Hindlimb muscle (tissue), 1 donor: ENCODE data around the gene SLC35B4. TPM values are rescaled to one million over a fixed set of nuclear protein-coding genes. Genes with fewer than 3 reads are reported as not detected.
"Not testable (repeated sequence)": the region's sequence is repeated elsewhere in the genome, so short reads cannot be mapped to it uniquely, and the experiment has no call there.

Experiments
- DNase-seq: peaks from one replicate; pipeline ENCODE4 v3.0.0-alpha.2; 2013
- polyA plus RNA-seq: library from polyadenylated mRNA; unstranded; fragments of 120-200 nt; gene quantifications from one replicate; pipeline ENCODE4 v1.2.1, GENCODE V29; 2013; ENCODE audit not compliant: insufficient read length

Gene SLC35B4
- polyA plus RNA-seq, 1 donor = 8.7 TPM

DNA sequence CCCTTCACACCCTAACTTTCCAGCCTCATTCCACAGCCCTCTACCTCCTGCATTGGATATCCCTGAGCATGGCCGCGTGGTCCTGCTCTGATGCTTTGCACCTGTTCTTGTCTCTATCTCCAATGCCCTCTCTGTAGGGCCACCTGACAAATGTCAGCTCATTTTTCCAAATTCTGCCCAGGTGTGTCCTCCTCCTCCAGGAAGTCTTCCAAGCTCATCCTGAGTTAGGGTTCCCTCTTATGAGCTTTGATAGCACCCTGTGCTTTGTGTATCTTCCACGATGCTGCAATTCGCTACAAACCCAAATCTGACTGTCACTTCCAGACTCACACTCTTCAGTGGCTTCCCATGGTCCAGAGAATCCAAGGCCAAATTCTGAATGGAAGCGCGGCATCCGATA is 14.7 kb upstream of the SLC35B4 start:
- DNase-seq = no peak

DNA sequence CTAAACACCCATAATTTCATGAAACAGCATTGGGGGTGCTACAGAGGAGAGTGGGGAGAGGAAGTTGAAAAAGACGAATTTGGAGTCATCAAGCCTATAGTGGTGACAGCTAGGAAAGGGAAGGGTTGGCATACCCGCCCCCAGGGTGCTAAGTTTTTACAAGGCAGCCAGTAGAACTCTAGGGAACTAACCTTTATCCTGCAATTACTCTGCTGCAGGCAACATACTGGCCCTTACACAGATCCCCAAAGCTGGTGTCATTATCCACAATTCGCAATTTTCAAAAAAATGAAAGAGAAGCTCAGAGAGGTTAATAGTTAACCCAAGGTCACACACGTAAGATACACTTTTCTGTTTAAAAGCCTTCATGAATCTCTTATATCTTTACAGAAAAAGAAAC is 14.2 kb upstream of the SLC35B4 start:
- no peak for DNase-seq

DNA sequence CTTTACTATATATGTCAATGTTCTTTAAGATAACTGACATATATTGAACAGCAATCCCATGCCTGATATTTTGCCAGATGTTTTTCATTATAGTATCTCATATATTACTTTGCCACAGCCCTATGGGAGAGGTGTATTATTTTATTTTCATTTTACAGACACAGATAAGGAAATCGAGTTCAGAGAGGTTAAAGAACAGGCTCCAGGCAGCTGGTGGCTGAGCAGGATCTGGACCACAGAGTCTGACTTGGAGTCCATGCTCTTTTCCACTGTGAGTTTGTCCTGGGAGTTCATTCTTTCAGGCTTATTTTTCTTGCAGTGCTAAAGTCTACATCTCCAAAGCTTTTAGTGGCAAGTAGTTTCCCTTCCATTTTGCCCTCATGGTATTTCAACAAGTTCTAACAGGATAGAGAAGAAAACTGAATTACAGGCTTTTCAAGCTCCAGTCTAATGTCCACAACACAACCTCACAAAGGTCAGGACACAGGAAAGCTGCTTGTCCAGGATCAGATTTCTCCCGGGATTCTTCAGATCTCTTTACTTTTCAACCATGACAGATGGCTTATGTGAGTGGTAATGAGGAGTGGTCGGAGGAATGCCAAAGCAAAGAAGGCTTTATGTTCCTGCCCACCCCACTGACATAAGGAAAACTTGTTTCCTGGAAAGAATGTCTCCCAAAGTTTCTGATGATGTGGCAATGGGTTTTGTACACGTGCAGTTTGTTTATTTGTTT is 13.1 kb upstream of the SLC35B4 start:
- no peak for DNase-seq

DNA sequence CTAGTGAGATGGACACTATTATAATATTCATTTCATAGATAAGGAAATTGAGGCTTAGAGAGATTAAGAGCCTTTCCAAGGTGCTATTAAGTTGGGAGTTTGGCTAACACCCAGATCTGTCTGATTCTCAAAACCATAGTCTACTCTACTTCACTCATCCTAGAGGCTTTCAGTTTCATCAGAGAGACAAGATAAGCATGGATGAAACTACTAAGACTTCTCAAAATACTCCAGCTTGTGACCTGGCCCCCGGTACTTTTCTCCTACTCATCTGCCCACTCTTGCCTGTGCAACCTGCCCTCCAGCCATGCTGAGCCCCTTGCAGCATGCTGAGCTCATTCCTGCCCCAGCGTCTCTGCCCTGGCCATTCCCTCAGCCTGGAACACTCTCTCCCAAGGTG is 12.2 kb upstream of the SLC35B4 start:
- no peak for DNase-seq

DNA sequence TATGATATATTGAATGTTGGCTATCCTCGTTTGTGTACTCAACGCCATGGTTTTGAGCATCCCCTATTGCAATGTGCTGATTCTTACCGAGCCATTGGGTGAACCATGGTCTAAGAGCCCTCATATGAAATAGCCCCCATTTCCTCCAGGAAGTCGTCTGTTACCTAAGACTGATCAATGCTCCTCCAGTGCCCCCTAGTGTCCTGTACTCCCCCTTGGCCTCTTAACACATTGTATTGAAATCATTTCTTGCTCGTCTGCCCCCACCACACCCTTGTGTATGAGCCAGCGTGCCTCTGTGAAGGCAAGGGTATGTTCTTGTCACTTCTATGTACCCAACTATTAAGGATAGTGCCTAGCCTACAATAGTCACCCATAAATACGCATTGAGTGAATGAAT is 11.2 kb upstream of the SLC35B4 start:
- DNase-seq = no peak

DNA sequence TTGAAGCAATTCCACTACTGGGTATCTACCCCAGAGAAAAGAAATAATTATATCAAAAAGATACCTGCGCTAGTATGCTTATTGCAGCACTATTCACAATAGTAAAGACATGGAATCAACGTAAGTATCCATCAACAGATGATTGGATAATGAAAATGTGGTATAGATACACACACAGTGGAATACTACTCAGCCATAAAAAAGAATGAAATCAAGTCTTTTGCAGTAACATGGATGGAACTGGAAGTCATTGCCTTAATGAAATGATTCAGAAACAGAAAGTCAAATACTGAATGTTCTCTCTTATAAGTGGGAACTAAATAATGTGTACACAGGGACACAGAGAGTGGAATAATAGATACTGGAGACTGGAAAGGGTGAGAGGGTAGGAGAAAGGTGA is 7.4 kb upstream of the SLC35B4 start:
- no peak for DNase-seq

- no peak for DNase-seq
Observed at GRCh38 chr7:134320201-134320600, 3.5 kb upstream of the SLC35B4 start.

- no peak for DNase-seq
Observed at GRCh38 chr7:134318443-134318842, 1.7 kb upstream of the SLC35B4 start.

DNA sequence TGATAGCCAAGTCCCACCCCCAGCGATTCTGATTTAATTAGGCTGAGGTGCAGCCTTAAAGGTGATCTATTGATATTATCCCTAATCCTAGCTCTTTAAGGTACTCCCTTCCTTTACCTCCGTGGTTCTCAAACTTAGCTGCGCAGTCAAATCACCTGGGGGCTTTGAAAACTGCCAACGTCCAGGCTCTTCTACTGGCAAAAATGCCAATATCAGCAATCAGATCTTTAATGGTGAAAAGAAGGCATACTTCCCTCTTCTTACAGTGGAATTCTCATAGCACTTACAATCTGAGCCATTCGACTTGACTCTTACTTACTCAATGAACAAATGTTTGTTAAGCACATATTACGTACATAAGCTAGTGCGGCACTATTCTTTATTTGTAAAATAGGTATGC is 704 bp upstream of the SLC35B4 start:
- no peak for DNase-seq

DNA sequence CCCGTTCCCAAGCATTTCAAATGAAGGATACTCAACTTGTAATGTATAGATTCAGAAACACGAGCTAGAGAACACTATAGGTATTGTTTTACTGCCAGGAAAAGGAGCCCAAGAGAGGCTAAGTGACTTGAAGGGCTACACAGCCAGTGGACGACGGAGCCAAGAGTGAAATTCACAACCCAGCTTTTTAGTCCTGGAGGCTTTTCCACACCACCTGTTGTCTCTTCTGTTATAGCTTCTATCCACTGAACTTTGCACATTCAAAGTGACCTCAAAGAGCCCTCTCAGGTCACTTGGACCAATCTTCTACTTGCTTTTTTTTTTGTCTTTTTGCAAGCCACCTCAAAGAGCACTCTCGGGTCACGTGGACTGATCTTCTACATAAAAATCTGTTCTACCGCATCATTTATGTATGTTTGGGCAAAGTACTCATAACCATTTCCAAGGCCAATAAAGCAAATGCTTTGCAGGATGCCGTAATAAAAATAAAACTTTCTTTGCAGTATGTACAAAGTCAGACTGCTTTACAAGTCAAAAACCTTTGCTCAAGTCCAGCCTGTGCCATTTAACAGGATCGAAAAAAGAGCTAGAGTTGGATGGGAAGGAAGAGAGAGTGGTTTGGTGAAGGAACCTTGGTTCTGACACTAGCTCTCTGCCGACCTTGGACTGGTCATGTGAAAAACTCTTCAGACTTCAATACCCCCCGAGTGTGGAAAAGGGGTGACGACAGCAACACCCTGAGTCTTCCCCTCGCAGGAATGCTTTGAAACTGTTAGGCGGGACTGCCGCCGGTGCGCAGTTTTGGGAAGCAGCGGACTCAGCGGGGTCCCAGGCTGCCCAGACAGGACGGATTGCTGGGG is 821 bp downstream of the SLC35B4 start:
- no peak for DNase-seq

DNA sequence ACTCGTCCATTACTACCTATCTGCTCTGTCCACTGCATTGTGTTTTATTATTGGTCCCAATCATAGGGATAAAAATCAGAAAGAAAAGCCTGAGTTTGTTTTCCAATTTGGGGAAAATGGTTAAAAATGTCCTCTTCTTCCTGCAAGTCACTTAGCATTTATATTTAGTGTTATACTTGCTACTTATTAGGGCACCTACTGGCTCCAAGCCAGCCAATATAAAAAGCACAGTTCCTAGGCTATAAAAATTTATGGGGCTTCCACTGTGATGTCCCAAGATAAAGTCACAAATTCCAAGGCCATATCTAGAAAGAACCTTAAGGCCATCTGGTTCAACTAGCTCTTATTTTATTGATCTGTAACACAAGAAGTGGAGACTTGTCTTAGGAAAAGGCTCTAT is 3.2 kb downstream of the SLC35B4 start:
- no peak for DNase-seq

DNA sequence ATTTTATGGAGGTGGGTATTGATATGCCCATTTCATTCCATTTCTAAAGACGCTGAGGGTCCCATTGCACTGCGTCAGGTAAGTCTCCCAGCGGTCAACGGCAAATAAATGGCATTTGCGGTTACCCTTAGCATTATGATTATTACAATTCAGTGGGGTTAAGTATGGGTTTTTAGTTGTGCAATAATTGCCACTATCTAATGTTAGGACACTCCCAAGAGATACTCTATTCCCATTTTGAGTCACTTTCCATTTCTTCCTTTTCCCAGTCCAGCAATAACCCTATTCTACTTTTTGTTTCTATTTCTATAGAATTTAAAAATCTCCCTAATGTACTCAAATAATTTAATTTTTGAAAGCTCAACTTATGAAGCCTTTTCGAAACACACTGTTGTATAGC is 4.0 kb downstream of the SLC35B4 start:
- no peak for DNase-seq

DNA sequence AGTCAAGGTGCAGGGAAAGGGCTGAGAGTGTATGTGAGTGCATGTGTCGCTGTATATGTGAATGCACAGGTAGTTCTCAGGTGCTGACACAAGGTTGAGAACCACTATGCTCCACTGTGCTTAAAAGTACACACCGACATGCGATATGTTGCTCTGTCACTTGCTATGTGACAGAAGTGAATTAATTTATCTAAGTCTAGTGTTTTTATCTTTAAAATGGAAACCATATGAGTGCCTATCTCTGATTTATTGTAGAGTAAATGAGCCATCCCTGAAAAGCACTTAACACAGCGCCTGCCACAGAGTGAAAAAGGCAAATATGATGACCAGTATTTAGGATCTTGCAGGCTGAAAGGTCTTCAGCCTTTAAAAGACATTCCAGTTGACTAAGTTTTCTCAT is 4.9 kb downstream of the SLC35B4 start:
- no peak for DNase-seq

DNA sequence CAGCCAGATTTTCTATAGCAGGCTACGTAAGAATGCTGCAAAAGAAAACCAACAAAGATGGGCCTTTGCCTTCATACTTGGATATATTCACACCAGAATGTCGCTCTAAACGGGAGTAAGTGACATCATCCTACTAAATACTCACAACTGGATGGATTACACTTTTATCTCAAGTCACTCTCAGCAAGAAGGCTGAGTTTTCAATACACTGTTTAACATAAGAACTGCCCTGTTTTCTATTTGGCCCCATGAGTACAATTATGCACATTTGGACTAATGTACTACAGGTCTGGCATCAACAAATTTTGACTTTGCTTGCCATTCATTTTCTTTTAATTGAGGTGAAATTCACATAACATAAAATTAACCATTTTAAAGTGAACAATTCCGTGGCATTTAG is 8.2 kb downstream of the SLC35B4 start:
- no peak for DNase-seq

GRCh38 chr7:134307320-134307719 is 9.4 kb downstream of the SLC35B4 start:
- DNase-seq = no peak

GRCh38 chr7:134302120-134302519 is 14.6 kb downstream of the SLC35B4 start:
- no peak for DNase-seq

DNA sequence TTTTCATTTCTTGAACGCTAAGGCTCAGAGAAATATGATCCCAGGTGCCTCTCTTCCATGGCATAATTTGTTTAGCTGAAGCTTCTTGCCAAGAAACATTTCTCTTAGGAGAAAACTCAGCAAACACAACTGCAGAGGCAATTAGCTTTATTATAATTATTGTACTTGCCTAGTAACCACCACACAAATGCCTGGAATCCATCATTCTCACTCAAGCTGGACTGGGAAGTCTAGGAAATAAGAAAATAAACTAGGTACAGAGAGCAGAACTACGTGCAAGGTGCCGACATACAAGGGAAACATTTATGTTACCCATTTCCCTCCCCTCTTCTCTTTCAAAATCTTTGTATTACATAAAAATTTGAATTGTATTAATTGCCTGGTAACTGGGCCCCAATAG is 15.1 kb downstream of the SLC35B4 start:
- no peak for DNase-seq

- no peak for DNase-seq
Observed at GRCh38 chr7:134300988-134301387, 15.7 kb downstream of the SLC35B4 start.

DNA sequence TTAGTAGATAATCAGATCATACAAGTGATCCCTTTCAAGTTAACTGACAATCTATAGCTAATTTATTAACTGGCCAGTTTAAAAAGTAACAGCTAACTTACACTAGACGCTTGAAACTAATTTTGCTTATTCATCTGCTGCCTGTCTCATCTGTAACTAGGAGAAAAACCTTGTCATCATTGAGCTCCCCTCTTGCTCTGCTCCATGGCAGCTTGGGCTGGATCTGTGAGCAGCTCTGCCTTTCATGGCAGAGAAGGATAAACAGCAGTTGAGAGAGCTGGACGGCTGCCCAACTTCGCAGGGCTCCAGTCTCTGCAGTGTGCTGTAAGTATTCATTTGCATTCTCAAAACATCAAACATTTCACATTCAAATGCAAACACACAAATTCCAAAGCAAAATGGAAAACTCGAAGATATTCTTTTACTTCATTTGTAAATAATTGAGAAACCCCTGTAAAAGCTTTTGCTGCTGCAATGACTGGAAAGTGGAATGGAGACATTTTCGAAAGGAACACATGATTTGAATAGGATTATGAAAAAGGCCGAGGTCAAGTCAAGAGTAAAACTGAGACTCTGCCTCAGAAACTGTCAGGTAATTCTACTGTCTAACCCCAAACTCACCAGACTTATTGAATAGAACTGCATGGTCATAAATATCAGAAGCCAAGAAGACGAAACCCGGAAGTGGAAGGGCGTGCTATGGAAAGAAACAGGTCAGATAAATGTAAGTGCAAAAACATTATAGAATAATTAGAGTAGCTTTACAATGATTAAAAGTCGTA is 17.6 kb downstream of the SLC35B4 start:
- DNase-seq = no peak

GRCh38 chr7:134297489-134297888 is 19.2 kb downstream of the SLC35B4 start:
- DNase-seq = no peak

- not testable (repeated sequence) for DNase-seq
Observed at GRCh38 chr7:134295982-134296381, 20.7 kb downstream of the SLC35B4 start.

GRCh38 chr7:134293002-134293740 is 23.6 kb downstream of the SLC35B4 start:
- peak; percentile 37 for DNase-seq

DNA sequence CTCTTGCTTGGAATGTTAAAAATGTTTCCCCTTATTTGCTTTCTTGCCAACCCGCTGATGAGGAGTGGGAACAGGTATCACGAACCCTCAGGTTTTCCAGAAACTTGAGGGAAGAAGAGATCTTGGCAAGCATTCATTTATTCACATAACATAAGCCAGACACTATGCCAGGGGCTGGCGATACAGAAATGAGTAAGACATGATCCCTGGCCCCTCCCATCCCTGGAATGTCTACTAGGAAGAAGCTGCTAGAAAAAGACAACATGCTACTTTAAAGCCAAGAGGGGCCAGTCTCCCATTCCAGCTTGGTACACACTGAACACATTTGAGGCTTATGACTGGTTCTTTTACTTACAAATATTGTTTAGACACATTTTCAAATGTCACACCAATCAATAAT is 26.4 kb downstream of the SLC35B4 start:
- no peak for DNase-seq
